HepG2 (cell line): ENCODE data around the gene CFAP100.

Source experiments
- FOXK2 ChIP-seq: fragments of 450-650 bp; IDR thresholded peaks from 2 replicates; pipeline ENCODE4 v1.6.1; 2016
- HMG20A ChIP-seq: IDR thresholded peaks from 2 replicates; pipeline ENCODE4 v1.6.1; 2016; ENCODE audit warnings: borderline replicate concordance
- HOMEZ ChIP-seq: IDR thresholded peaks from 2 replicates; pipeline ENCODE4 v1.6.1; 2016; ENCODE audit warnings: low read depth
- MLX ChIP-seq: IDR thresholded peaks from 2 replicates; pipeline ENCODE4 v1.6.1; 2016
- POLR2A ChIP-seq, 2 experiments: IDR thresholded peaks; 2 replicates each; pipeline ENCODE4 v1.6.1; 2011; ENCODE audit warnings: low read depth in 2 of 2, low read length in 2 of 2, mild to moderate bottlenecking in 1 of 2, moderate library complexity in 1 of 2; ENCODE audit not compliant: insufficient read depth in 1 of 2
- TCF12 ChIP-seq, 2 experiments: fragments of 450-650 bp in 1 of 2; sonication (generic) in 1 of 2; formaldehyde crosslinking in 1 of 2; IDR thresholded peaks; 2 replicates each; pipeline versions ENCODE4 v1.6.1 to v1.8.0; 2017 to 2022; ENCODE audit warnings: antibody characterized with exemption in 1 of 2, mild to moderate bottlenecking in 1 of 2, missing genetic modification reagents in 1 of 2, moderate library complexity in 1 of 2
- TF ChIP-seq, protein P1 (sequence below): sonication (generic); formaldehyde crosslinking; IDR thresholded peaks from 2 replicates; pipeline ENCODE4 v1.5.0; 2020; ENCODE audit warnings: missing genetic modification reagents
- TF ChIP-seq, protein P2 (sequence below): sonication (generic); formaldehyde crosslinking; IDR thresholded peaks from 2 replicates; pipeline ENCODE4 v1.5.0; 2020; ENCODE audit warnings: mild to moderate bottlenecking, missing genetic modification reagents, moderate library complexity
- TF ChIP-seq, protein P3 (sequence below): sonication (generic); formaldehyde crosslinking; IDR thresholded peaks from 2 replicates; pipeline ENCODE4 v1.4.0; 2020; ENCODE audit warnings: missing genetic modification reagents
- TF ChIP-seq, protein P4 (sequence below): sonication (generic); formaldehyde crosslinking; IDR thresholded peaks from 2 replicates; pipeline ENCODE4 v1.9.0; 2021; ENCODE audit warnings: mild to moderate bottlenecking, missing genetic modification reagents

GRCh38 chr3:126406389-126407296 is 11.9 kb downstream of the CFAP100 start:
- TF ChIP-seq, protein P1, sequence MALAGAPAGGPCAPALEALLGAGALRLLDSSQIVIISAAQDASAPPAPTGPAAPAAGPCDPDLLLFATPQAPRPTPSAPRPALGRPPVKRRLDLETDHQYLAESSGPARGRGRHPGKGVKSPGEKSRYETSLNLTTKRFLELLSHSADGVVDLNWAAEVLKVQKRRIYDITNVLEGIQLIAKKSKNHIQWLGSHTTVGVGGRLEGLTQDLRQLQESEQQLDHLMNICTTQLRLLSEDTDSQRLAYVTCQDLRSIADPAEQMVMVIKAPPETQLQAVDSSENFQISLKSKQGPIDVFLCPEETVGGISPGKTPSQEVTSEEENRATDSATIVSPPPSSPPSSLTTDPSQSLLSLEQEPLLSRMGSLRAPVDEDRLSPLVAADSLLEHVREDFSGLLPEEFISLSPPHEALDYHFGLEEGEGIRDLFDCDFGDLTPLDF (CRISPR knock-in tag): no peak
- TF ChIP-seq TCF12 (IDR thresholded peaks at IDR 0.05): no peak
- no peak for TF ChIP-seq TCF12 (CRISPR knock-in tag; IDR thresholded peaks at IDR 0.05)
- TF ChIP-seq, protein P2, sequence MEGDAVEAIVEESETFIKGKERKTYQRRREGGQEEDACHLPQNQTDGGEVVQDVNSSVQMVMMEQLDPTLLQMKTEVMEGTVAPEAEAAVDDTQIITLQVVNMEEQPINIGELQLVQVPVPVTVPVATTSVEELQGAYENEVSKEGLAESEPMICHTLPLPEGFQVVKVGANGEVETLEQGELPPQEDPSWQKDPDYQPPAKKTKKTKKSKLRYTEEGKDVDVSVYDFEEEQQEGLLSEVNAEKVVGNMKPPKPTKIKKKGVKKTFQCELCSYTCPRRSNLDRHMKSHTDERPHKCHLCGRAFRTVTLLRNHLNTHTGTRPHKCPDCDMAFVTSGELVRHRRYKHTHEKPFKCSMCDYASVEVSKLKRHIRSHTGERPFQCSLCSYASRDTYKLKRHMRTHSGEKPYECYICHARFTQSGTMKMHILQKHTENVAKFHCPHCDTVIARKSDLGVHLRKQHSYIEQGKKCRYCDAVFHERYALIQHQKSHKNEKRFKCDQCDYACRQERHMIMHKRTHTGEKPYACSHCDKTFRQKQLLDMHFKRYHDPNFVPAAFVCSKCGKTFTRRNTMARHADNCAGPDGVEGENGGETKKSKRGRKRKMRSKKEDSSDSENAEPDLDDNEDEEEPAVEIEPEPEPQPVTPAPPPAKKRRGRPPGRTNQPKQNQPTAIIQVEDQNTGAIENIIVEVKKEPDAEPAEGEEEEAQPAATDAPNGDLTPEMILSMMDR (CRISPR knock-in tag): no peak
- no peak for TF ChIP-seq MLX (CRISPR knock-in tag)
- TF ChIP-seq FOXK2: no peak
- TF ChIP-seq, protein P3, sequence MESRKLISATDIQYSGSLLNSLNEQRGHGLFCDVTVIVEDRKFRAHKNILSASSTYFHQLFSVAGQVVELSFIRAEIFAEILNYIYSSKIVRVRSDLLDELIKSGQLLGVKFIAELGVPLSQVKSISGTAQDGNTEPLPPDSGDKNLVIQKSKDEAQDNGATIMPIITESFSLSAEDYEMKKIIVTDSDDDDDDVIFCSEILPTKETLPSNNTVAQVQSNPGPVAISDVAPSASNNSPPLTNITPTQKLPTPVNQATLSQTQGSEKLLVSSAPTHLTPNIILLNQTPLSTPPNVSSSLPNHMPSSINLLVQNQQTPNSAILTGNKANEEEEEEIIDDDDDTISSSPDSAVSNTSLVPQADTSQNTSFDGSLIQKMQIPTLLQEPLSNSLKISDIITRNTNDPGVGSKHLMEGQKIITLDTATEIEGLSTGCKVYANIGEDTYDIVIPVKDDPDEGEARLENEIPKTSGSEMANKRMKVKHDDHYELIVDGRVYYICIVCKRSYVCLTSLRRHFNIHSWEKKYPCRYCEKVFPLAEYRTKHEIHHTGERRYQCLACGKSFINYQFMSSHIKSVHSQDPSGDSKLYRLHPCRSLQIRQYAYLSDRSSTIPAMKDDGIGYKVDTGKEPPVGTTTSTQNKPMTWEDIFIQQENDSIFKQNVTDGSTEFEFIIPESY (CRISPR knock-in tag): no peak
- TF ChIP-seq, protein P4, sequence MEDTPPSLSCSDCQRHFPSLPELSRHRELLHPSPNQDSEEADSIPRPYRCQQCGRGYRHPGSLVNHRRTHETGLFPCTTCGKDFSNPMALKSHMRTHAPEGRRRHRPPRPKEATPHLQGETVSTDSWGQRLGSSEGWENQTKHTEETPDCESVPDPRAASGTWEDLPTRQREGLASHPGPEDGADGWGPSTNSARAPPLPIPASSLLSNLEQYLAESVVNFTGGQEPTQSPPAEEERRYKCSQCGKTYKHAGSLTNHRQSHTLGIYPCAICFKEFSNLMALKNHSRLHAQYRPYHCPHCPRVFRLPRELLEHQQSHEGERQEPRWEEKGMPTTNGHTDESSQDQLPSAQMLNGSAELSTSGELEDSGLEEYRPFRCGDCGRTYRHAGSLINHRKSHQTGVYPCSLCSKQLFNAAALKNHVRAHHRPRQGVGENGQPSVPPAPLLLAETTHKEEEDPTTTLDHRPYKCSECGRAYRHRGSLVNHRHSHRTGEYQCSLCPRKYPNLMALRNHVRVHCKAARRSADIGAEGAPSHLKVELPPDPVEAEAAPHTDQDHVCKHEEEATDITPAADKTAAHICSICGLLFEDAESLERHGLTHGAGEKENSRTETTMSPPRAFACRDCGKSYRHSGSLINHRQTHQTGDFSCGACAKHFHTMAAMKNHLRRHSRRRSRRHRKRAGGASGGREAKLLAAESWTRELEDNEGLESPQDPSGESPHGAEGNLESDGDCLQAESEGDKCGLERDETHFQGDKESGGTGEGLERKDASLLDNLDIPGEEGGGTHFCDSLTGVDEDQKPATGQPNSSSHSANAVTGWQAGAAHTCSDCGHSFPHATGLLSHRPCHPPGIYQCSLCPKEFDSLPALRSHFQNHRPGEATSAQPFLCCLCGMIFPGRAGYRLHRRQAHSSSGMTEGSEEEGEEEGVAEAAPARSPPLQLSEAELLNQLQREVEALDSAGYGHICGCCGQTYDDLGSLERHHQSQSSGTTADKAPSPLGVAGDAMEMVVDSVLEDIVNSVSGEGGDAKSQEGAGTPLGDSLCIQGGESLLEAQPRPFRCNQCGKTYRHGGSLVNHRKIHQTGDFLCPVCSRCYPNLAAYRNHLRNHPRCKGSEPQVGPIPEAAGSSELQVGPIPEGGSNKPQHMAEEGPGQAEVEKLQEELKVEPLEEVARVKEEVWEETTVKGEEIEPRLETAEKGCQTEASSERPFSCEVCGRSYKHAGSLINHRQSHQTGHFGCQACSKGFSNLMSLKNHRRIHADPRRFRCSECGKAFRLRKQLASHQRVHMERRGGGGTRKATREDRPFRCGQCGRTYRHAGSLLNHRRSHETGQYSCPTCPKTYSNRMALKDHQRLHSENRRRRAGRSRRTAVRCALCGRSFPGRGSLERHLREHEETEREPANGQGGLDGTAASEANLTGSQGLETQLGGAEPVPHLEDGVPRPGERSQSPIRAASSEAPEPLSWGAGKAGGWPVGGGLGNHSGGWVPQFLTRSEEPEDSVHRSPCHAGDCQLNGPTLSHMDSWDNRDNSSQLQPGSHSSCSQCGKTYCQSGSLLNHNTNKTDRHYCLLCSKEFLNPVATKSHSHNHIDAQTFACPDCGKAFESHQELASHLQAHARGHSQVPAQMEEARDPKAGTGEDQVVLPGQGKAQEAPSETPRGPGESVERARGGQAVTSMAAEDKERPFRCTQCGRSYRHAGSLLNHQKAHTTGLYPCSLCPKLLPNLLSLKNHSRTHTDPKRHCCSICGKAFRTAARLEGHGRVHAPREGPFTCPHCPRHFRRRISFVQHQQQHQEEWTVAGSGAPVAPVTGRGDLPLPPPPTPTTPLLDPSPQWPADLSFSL (CRISPR knock-in tag): no peak
- no peak for TF ChIP-seq POLR2A (IDR thresholded peaks at IDR 0.05; ENCODE audit: insufficient read depth in 1 of 2, low read depth in 2 of 2, low read length in 2 of 2)
- TF ChIP-seq HOMEZ: no peak
- no peak for TF ChIP-seq HMG20A
